NCI-H345 treated with DMSO at 0.1 percent for 48 hours (cell line): Measurements from ENCODE around the gene CCNE1.
"Not testable (repeated sequence)": the region's sequence is repeated elsewhere in the genome, so short reads cannot be mapped to it uniquely, and the experiment has no call there.

Experiments used
- DNase-seq: peaks from one replicate; lab custom pipeline; 2025; ENCODE audit not compliant: unreplicated experiment; lab: John Stamatoyannopoulos, UW

CCNE1 gene

DNA sequence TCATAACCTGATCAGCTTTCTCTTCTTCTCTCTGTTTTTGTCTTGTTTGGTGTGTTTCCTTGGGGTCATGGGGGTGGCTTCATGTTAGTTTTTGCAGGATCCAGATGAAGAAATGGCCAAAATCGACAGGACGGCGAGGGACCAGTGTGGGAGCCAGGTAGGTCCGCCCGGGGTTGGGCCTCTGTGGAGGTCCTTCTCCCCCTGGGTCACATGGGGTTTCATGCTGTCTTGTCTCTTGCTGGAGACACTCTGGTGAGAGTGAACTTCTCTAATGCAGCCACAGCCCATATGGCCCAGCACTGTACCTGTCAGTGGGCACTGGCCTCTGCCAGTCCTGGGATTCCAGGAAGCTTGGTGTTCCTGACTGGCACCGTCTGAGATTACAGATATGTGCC, 1.1 kb downstream of the CCNE1 start:
- no peak for DNase-seq

- no peak for DNase-seq
Observed at GRCh38 chr19:29813642-29814041, 1.9 kb downstream of the CCNE1 start.

- no peak for DNase-seq
Observed at GRCh38 chr19:29815231-29815630, 3.4 kb downstream of the CCNE1 start.

DNA sequence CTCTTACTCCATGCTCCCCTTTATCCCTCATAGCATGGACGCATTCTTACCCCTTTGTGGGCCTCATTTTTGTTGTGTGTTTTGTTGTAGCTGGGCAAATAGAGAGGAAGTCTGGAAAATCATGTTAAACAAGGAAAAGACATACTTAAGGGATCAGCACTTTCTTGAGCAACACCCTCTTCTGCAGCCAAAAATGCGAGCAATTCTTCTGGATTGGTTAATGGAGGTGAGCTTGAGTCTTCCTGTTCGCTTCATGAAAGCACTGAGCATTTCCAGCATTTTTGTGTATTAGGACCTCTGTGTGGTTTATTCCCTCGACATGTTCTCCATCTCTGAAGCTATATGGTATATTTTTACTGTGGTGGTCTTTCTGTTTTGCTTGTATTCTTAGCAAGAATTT, 5.5 kb downstream of the CCNE1 start:
- DNase-seq: no peak

GRCh38 chr19:29819300-29819699, 7.5 kb downstream of the CCNE1 start:
- no peak for DNase-seq

GRCh38 chr19:29819986-29820385, 8.2 kb downstream of the CCNE1 start:
- DNase-seq: no peak

DNA sequence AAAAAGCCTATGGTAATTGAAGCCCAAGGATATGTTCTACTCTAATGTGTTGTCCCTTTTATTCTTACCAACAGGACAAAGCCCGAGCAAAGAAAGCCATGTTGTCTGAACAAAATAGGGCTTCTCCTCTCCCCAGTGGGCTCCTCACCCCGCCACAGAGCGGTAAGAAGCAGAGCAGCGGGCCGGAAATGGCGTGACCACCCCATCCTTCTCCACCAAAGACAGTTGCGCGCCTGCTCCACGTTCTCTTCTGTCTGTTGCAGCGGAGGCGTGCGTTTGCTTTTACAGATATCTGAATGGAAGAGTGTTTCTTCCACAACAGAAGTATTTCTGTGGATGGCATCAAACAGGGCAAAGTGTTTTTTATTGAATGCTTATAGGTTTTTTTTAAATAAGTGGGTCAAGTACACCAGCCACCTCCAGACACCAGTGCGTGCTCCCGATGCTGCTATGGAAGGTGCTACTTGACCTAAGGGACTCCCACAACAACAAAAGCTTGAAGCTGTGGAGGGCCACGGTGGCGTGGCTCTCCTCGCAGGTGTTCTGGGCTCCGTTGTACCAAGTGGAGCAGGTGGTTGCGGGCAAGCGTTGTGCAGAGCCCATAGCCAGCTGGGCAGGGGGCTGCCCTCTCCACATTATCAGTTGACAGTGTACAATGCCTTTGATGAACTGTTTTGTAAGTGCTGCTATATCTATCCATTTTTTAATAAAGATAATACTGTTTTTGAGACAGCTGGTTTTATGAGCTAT, 12.0 kb downstream of the CCNE1 start:
- no peak for DNase-seq

GRCh38 chr19:29825263-29825662, 13.5 kb downstream of the CCNE1 start:
- not testable (repeated sequence) for DNase-seq

- DNase-seq: no peak
Observed at GRCh38 chr19:29831041-29831548, 19.3 kb downstream of the CCNE1 start.

DNA sequence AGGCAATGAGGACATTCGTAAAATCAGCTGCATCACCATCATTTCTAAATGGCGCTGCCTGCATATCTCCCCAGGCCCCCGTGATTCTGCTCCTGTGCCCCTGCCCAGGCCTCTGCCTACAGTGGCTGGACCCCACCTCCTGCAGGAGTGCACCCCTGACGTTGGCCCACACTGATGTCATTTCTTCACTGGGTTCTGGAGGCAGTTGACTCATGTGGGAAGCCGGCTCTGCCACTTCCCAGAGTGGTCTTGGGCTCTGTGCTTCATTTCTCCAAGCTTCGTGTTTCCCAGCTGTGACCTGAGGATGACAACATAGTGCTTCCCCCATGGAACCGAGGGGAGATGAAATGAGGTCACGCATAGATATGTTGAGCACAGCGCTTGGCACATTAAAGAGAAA, 19.9 kb downstream of the CCNE1 start:
- DNase-seq: no peak

DNA sequence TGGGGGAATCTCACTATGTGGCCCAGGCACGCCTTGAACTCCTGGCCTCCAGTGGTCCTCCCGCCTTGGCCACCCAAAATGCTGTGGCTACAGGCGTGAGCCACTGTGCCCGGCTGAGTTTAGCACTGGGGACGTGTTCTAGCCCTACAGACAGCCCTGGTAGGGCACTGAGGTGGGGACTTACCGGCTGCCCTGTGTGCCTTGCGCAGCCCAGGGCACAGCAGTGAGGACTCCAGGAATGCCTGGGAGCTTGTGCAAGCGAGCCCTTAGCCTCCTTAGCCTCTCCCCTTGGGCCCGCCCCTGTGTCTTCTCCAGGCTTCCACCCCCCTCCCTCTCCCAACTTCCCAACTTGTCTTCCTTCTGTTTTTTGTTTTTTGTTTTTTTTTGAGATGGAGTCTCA, 21.0 kb downstream of the CCNE1 start:
- no peak for DNase-seq

GRCh38 chr19:29833614-29834261, 21.9 kb downstream of the CCNE1 start:
- no peak for DNase-seq

DNA sequence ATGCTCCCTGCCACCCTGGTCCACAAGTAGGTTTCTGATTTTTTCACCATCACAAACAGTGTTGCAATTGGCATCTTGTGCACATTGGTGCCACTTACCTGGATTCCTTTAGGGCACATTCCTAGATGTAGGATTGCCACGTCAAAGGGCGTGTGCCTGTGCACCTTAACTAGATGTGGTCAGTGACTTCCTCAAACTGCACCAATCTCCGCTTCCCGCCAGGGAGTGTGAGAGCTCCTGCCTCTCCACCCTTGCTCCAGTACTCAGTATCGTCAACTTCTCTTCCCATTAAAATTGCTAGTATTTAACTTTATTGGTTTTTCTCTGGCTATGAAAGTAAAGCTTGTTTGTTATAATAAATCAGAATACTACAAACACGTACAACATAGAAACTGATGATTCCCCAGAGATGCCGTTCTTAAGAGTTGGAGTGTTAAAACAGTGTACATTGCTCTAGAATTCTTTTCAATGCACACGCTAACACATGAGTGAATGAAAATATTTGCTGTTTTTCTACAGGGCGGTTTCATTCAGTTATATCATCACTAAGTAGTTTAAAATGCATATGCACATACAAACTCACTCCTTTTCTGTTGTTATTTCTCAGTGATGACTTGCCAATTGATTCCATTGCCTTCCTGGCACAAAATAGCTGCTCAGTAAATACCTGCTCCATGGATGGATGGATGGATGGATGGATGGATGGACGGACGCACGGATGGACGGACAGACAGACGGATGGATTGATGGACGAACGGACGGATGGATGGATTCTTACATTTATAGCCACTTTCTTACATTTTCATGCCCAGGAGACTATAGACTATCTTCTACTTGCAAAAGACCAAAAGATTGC, 23.4 kb downstream of the CCNE1 start:
- DNase-seq: no peak

DNA sequence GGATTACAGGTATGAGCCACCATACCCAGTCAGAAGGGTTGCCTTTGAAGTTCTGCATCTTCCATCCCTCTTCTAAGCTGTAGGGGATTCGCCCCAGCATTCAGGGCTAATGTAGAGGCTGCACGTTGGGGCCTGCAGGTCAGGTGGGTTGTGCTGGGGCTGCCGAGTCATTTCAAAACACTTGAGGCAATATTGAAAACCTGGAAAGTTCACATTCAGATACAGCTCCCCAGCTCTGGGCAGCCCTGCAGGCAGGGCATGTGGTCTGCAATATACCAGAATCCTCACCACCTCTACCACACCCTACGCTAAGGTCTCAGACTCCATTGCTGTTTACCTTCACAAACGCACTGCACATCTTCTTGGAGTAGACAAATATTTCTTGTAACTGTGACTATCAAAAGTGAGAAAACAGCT, 24.6 kb downstream of the CCNE1 start:
- no peak for DNase-seq

DNA sequence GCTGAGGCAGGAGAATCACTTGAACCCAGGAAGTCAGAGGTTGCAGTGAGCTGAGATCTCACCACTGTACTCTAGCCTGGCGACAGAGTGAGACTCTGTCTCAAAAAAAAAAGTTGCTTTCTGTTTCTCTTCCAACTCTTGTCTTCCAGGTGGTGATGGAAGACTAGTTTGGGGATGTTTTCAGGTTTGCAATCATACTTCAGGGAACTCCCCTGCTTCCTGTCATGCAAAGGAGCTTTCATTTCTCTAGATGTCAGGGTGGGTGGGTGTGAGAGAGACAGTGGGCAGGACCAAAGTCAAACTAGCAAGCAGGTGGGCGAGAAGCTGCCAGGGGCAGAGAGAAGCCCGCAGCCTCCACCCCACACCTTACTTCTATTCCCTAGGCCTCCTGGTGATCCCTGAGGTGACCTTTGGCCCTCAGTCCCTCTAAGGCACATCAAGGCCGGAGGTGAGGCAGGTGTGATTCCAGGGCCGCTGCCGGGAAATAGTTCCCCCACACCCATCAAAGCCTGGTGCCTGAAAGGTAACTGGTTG, 25.7 kb downstream of the CCNE1 start:
- DNase-seq: no peak

GRCh38 chr19:29837996-29838395, 26.2 kb downstream of the CCNE1 start:
- DNase-seq: no peak

DNA sequence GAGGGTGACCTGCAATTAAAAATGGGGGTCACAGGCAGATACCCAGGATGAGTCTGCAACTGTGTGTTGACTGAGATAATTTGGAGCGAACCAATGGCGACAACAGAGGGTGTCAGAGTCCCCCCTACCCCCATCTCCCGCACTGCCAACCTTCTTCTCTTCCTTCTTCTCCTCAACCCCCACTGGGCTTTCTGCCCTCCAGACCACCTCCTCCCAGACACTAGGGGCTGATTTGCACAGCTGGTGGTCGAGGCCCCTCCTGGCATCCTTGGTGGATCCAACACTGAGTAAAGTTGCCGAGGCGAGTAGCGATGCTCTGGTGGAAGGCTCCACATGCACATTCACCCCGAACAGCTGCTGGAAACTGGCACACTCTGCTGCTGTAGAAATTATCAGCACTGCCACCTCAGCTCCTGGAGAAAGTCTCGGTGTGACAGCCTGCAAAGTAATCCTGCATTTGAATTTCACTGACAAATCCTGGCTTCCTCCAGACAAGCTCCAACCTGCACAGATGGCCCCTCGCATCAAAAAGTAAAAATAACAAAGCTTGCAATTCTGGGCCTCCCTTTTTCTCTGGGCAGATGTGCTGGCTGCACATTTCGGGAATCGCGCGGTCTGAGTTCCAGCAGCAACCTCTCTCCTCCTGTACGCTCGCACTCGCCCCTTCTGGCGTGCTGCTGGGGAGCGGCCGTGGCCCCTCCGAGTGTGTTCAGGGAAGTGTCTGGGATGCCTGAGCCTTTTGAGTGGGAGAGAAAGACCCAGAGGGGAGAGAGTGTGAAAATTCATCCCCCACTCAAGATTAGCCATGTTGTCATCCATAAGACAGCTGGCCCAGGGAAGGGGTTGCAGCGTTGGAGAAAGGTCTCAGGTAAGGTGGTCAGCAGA, 28.5 kb downstream of the CCNE1 start:
- DNase-seq: no peak

- DNase-seq: no peak
Observed at GRCh38 chr19:29841209-29841558, 29.4 kb downstream of the CCNE1 start.

DNA sequence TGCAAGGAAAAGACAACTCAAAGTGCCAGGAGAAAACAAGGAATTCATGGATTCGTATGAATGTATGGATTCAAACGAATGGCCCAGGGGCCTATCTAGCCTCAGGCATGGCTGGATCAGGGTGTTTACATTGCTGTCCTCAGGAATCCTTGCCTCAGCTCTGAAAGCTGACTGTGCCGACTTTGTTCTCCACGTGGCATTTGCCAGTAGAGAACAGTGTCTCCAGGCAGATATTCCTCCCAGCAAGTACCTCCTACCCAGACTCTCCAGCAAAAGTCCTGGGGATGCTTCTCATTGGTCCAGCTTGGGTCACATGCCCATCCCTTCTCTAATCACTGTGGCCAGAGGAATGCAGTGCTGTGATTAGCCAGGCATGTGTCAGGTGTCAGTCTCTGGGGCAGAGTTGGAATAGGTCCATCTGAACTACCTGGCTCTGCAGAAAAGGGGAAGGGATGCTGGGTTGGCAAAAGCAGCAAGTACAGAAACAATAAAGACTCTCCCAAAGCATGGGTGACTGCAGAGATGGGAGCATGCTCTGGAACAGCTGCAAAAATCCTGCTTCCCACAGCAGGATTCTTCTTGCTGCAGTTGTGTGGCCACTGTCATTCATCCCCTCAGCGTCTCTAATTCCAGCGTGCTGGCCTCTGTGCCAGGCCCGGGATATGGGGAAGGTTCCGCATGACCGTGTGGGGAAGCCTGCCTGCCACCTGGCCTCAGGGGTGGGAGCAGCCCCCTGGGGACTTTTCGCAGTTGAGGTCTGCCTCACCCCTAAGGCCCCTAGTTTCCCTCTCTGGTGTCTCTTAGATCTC, 30.0 kb downstream of the CCNE1 start:
- DNase-seq: no peak
